ENCODE data around the gene CGNL1.

- TF ChIP-seq POLR2A (IDR thresholded peaks at IDR 0.05) (no peak), CTCF (IDR thresholded peaks at IDR 0.05) (no peak)
Measured at GRCh38 chr15:57373882-57374276, 2.4 kb upstream of the CGNL1 start.
